Liver (tissue), 3 donors: ENCODE measurements around the gene RPL39L.

Experiments used
- CTCF ChIP-seq: fragments of 150-350 bp; IDR thresholded peaks from 2 replicates; pipeline ENCODE4 v1.5.1; 2017; ENCODE audit warnings: improper control_type of control experiment, low read depth, low read length; ENCODE audit not compliant: missing input control
- GABPA ChIP-seq, 2 donors: IDR thresholded peaks in 1 of 2; conservative IDR thresholded peaks in 1 of 2; 2 replicates each; pipeline ENCODE4 v1.6.1; 2016; ENCODE audit warnings: antibody characterized with exemption in 2 of 2, mild to moderate bottlenecking in 1 of 2, moderate library complexity in 1 of 2
- donor health status: healthy.
- donor health status: healthy.

- TF ChIP-seq GABPA (IDR thresholded peaks at IDR 0.05 in 1 of 2, conservative IDR thresholded peaks at IDR 0.05 in 1 of 2) (no peak), CTCF (no peak)
Observed at GRCh38 chr3:187085933-187086332, 53.4 kb downstream of the RPL39L start.
